Prostate gland (tissue), 2 donors: Measurements from ENCODE around the gene LRRC4C. TPM values are rescaled to one million over a fixed set of nuclear protein-coding genes. Genes with fewer than 3 reads are reported as not detected.

Experiments used
- DNase-seq: peaks from one replicate; pipeline ENCODE4 v3.0.0-alpha.2; 2019; ENCODE audit warnings: low spot score
- H3K27ac ChIP-seq, 2 donors: fragments of 200-600 bp; sonication (generic); 2 replicates each; pipeline ENCODE4 v1.5.1; 2017 to 2019
- H3K27me3 ChIP-seq: fragments of 200-600 bp; sonication (generic); replicated peaks from 2 replicates; pipeline ENCODE4 v1.5.1; 2019; ENCODE audit not compliant: insufficient read depth
- H3K36me3 ChIP-seq, 2 donors: fragments of 200-600 bp; sonication (generic); 1 replicate in 1 of 2; 2 replicates in 1 of 2; pipeline versions ENCODE4 v1.5.1 to v1.8.1; 2017 to 2019
- H3K4me1 ChIP-seq: fragments of 200-600 bp; sonication (generic); replicated peaks from 2 replicates; pipeline ENCODE4 v1.5.1; 2019
- H3K4me3 ChIP-seq, 2 donors: fragments of 200-600 bp; sonication (generic); 2 replicates each; pipeline ENCODE4 v1.5.1; 2017 to 2019
- H3K9me3 ChIP-seq: fragments of 200-600 bp; sonication (generic); 2 replicates; pipeline ENCODE4 v1.5.1; 2017
- CTCF ChIP-seq, 4 experiments: fragments of 200-600 bp in 2 of 4; fragments of 450-650 bp in 2 of 4; sonication (generic) in 2 of 4; IDR thresholded peaks; 1 replicate in 3 of 4; 2 replicates in 1 of 4; pipeline ENCODE4 v1.5.1; 2016 to 2019; ENCODE audit warnings: antibody characterized with exemption in 4 of 4, mild to moderate bottlenecking in 2 of 4, moderate library complexity in 2 of 4
- POLR2A ChIP-seq: fragments of 450-650 bp; IDR thresholded peaks from one replicate; pipeline ENCODE4 v1.6.1; 2016; ENCODE audit warnings: antibody characterized with exemption, mild to moderate bottlenecking
- POLR2AphosphoS5 ChIP-seq: sonication (generic); formaldehyde crosslinking; IDR thresholded peaks from one replicate; pipeline ENCODE4 v1.6.1; 2017; ENCODE audit warnings: antibody characterized with exemption
- WGBS: methylation state at CpG from one replicate; pipeline ENCODE4 v1.1.5; 2018; 5-methylcytosine and 5-hydroxymethylcytosine counted together
- intact Hi-C: fragments of 100-400 bp; cut with DNase I; formaldehyde crosslinking; loops from one replicate; pipeline ENCODE4 v1.14.2; 2022
- total RNA-seq, 2 donors: library from RNA; depleted of rRNA; stranded (reverse); fragments of >200 nt; gene quantifications; one replicate each; pipeline ENCODE4 v1.1.0, GENCODE V29; 2016

Gene LRRC4C
- total RNA-seq, 2 donors from 2014 or later = 0.28 TPM; not detected in 1

GRCh38 chr11:41398175-41398574 is 61.3 kb downstream of the LRRC4C start:
- no peaks in the 10 kb centered on the region for H3K27me3 ChIP-seq
- no peak for TF ChIP-seq POLR2AphosphoS5
- TF ChIP-seq CTCF (IDR thresholded peaks at IDR 0.05) = no peak
- TF ChIP-seq POLR2A = no peak
- no peak overlapping the region for H3K4me3 ChIP-seq
- no peak for DNase-seq
- no peaks in the 10 kb centered on the region for H3K9me3 ChIP-seq
- no peaks in the 10 kb centered on the region for H3K4me1 ChIP-seq
- intact Hi-C loops = no loop called here
- 61% methylated on average over 3 of the region's 3 CpGs for WGBS
- H3K36me3 ChIP-seq = no peaks in the 10 kb centered on the region
- no peak overlapping the region for H3K27ac ChIP-seq

GRCh38 chr11:41394521-41395195 is 64.8 kb downstream of the LRRC4C start:
- H3K36me3 ChIP-seq = no peaks in the 10 kb centered on the region
- no peaks in the 10 kb centered on the region for H3K4me1 ChIP-seq
- no peak for TF ChIP-seq POLR2A
- no peaks in the 10 kb centered on the region for H3K9me3 ChIP-seq
- H3K27ac ChIP-seq = no peak overlapping the region
- whole genome bisulfite sequencing = 50% methylated on average over 4 of the region's 4 CpGs
- H3K4me3 ChIP-seq = no peak overlapping the region
- DNase-seq = no peak
- H3K27me3 ChIP-seq = no peaks in the 10 kb centered on the region
- intact Hi-C loops = no loop called here

- no peak for TF ChIP-seq POLR2A
- TF ChIP-seq POLR2AphosphoS5 = no peak
- no peak for TF ChIP-seq CTCF (IDR thresholded peaks at IDR 0.05)
- no peak overlapping the region for H3K27ac ChIP-seq
- no peaks in the 10 kb centered on the region for H3K4me1 ChIP-seq
- no peak overlapping the region for H3K4me3 ChIP-seq
- intact Hi-C loops = no loop called here
- H3K36me3 ChIP-seq = no peaks in the 10 kb centered on the region
- no peaks in the 10 kb centered on the region for H3K27me3 ChIP-seq
- no peaks in the 10 kb centered on the region for H3K9me3 ChIP-seq
- no peak for DNase-seq
Observed at GRCh38 chr11:41392596-41392995, 66.9 kb downstream of the LRRC4C start.

GRCh38 chr11:41389623-41390130 is 69.8 kb downstream of the LRRC4C start:
- intact Hi-C loops = no loop called here
- H3K4me1 ChIP-seq = no peaks in the 10 kb centered on the region
- H3K9me3 ChIP-seq = no peaks in the 10 kb centered on the region
- TF ChIP-seq CTCF (IDR thresholded peaks at IDR 0.05) (no peak), POLR2AphosphoS5 (no peak), POLR2A (no peak)
- no peaks in the 10 kb centered on the region for H3K36me3 ChIP-seq
- H3K4me3 ChIP-seq = no peak overlapping the region
- no peak for DNase-seq
- 89% methylated on average over 3 of the region's 3 CpGs for WGBS
- no peaks in the 10 kb centered on the region for H3K27me3 ChIP-seq
- H3K27ac ChIP-seq = no peak overlapping the region

GRCh38 chr11:41384329-41384728 is 75.1 kb downstream of the LRRC4C start:
- no peaks in the 10 kb centered on the region for H3K4me1 ChIP-seq
- no peaks in the 10 kb centered on the region for H3K27me3 ChIP-seq
- H3K4me3 ChIP-seq = no peak overlapping the region
- no peak overlapping the region for H3K27ac ChIP-seq
- no peaks in the 10 kb centered on the region for H3K9me3 ChIP-seq
- WGBS = 92% methylated on average over 1 of the region's 1 CpG
- TF ChIP-seq POLR2AphosphoS5 (no peak), POLR2A (no peak), CTCF (IDR thresholded peaks at IDR 0.05) (no peak)
- no peaks in the 10 kb centered on the region for H3K36me3 ChIP-seq
- no peak for DNase-seq
- intact Hi-C loops = no loop called here
